HG03558 (cell line): ENCODE data around the gene CDK14.

Source experiments
- ATAC-seq: cut with Tn5 transposase; IDR thresholded peaks from one replicate; pipeline ENCODE4 v1.9.1; 2021; ENCODE audit warnings: moderate number of reproducible peaks; ENCODE audit not compliant: unreplicated experiment; ENCODE audit errors: extremely low read depth

Gene CDK14

GRCh38 chr7:91029688-91030087, 433.6 kb downstream of the CDK14 start:
- no peak for ATAC-seq

DNA sequence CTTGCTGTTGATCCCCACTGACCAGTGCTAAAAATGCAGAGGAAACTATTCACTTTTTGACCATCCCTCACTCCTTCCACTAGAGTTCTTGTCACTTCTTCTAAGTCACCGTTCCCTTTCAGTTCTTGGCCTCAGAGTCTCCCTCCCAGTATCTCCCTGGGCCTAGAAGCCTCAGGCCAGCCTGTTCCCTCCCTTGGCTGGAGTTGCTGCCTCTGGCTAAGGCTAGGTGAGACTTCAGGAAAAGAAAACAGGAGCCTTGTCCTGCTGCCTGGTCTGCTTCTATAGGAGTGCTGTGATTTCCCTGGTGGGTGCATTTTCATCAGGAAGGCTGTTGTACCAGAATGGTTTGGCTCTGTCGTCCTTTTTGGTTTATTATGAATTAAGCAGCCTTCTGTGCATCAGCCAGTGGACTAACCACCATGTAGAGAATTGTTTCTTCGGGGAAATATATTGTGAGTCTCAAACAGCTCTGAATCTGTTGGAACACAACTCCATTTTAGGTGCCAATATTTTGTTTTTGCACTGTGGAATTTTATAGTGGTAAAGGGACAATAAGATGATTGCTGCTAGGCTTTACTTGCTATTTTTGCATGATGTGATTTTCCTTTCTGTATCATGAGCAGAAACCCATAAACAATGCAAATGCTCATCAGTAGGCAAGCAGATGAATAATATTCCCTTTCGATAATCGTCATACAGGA, 434.7 kb downstream of the CDK14 start:
- ATAC-seq: no peak

DNA sequence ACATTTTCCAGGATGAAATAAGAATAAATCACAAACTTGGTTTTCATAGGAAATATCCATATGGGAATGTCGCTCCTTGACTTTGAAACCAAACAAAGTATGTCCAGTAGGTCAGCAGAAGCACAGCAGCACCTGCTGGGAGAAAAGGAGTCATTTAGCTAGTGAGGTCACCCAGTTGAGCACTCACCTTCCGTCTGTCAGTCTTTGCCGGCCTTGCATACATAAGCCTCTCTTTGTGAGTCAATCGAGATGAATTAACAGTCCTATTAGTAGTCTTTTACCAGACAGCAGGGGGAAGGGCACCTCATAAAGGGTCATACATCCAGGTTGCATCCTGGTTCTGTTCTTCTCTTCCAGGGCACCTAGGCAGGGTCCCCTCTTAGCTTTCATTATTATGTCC, 435.6 kb downstream of the CDK14 start:
- no peak for ATAC-seq

DNA sequence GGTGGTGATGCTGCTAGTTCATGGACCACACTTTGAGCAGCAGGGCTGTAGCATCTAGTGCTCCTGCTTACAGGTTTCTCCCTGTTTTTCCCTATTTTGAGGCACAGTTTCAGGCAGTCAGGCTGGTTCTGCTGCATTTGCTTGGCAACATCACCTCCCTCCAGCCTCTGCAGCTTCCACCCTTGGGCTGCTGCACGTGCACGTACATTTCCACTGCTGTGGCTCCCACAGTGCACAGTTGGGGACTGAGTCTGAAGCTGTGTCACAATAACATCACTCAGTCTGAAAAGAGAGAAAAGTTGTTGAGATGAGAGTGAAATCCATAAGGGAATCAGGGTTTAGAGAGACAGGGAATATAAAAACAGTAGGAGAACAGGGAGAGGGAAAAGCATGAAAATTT, 437.5 kb downstream of the CDK14 start:
- ATAC-seq: no peak

- ATAC-seq: no peak
Measured at GRCh38 chr7:91034459-91035368, 438.6 kb downstream of the CDK14 start.

- no peak for ATAC-seq
Measured at GRCh38 chr7:91039033-91039432, 442.9 kb downstream of the CDK14 start.

GRCh38 chr7:91041141-91041540, 445.0 kb downstream of the CDK14 start:
- ATAC-seq: no peak

GRCh38 chr7:91041901-91042484, 445.9 kb downstream of the CDK14 start:
- no peak for ATAC-seq

- ATAC-seq: no peak
Measured at GRCh38 chr7:91043186-91043585, 447.1 kb downstream of the CDK14 start.

DNA sequence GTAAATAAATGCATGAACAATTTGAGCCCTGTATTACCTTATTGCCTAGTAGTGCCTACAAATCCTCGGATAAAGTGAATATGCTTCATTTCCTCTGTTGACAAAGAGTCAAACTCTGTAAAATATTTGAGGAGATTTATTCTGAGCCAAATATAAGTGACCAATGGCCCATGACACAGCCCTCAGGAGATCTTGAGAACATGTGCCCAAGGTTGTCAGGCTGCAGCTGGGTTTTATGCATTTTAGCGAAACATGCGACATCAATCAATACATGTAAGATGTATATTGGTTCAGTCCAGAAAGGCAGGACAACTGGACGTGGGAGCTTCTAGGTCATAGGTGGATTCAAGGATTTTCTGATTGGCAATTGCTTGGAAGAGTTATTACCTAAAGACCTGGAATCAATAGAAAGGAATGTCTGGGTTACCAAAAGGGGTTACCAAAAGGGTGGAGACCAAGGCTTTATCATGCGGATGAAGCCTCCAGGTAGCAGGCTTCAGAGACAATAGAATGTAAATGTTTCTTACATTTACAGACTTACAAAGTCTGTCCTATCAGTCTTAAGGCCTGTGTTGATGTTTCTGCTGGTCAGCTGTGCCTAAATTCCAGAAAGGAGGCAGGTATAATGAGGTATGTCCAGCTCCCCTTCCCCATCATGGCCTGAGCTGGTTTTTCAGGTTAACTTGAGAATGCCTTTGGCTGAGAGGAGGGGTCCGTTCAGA, 448.0 kb downstream of the CDK14 start:
- ATAC-seq: no peak

GRCh38 chr7:91045606-91046005, 449.5 kb downstream of the CDK14 start:
- ATAC-seq: no peak

- ATAC-seq: no peak
Measured at GRCh38 chr7:91046322-91047089, 450.4 kb downstream of the CDK14 start.

DNA sequence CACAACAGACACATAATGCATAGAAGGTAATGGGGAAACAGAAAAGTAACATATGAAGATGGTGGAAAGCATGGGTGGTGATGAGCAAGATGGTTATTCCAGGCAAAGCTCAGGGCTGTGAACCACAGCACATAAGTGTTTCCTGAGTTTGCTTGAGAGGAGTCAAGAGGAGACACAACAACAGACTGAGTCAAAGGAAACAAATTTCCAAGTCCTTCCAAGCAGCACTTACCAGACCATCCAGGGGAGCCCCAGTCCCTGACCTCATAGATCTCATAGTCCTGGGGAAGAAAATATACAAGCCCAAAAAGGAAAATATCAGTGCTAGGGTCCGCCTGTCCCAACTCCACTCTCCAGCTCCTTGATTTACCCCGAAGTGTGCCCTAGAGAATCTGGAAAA, 451.5 kb downstream of the CDK14 start:
- no peak for ATAC-seq

DNA sequence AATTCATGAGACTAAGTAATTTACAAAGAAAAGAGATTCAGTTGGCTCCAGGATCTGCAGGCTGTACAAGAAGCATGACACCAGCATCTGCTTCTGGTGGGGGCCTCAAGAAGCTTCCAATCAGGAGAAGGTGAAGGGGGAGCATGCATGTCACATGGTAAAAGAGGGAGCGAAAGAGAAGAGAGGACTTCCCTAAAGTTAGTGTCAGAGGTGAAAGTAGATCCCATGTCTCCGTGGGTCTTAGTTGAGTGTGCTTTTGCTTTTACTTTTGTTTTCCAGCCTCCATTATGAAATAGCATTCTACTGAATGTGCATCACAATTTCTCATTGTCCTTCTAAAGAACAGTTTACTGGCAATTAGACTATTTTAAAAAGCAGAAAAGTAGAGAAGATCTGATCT, 454.6 kb downstream of the CDK14 start:
- peak; percentile 72 for ATAC-seq

DNA sequence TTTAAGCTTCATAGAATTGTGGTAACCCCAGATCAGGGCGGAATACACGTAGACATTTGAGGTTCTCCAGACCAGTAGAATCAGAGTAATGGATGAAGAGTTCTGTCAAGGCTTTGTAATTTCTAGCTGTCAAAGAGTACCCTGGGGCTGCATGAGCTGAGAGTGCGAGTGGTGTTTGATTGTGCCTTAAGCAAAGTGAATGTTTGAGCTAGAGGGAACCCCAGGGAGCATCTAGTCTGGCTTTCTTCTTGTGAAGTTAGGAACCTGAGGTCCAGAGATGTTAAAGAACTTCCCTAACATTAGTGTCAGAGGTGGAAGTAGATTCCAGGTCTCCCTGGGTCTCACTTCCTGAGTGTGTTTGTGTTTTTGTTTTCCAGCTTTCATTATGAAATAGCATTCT, 455.8 kb downstream of the CDK14 start:
- no peak for ATAC-seq

DNA sequence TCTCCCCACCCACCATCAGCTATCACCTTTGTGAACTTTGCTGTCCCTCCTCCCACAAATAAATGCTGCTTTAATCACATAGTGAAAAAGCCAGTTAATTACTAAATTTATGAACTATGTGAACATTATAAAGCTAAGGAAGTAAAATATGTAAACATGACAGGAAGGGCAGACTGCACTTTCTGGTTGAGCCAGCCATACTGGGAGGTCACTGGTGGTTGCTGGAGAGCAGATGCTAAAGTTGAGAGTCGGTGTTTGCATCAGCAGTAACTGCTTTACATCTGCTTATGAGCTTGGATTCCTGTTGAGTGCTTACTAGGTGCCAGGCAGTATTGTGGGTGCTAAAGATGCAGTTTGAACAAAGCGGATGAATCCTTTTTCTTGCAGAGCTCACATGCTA, 458.3 kb downstream of the CDK14 start:
- no peak for ATAC-seq

DNA sequence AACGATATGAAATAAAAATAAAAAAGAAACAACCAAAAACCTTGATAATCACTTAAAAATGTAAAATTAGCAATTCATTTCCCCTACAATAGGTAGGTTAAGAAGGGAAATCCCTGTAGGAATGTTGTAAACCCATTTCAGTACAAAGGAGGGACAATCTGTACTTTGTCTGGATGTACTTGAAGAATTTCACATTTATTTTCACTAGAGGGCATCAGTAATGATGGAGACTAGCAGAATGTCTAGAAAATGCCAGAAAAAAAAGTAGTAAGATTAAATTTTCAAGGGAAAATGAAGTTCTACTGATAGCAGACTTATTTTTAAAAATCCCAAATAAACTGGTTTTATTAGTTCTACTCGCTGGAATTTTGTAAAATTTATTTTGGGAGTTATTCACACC, 459.1 kb downstream of the CDK14 start:
- ATAC-seq: no peak

DNA sequence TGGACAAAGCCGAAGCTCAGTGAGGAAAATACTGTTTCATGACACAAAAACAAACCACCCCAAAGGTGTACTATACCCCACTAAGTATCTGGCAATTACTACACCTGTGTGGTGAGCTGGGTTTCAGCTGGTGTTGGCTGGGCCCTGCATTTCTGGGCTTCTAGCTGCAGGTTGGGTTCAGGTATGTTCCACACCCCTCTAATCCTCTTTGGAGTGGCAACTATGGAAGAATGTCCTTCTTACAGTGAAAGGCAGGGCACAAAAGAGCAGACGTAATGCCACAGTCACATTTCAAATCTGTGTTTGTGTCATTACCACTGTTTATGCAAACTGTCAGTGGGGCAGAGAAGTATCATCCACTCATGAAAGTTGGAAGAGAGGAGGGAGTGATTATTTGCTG, 466.6 kb downstream of the CDK14 start:
- ATAC-seq: no peak

GRCh38 chr7:91064052-91064451, 467.9 kb downstream of the CDK14 start:
- no peak for ATAC-seq

- no peak for ATAC-seq
Measured at GRCh38 chr7:91064938-91065337, 468.8 kb downstream of the CDK14 start.
